ENCODE results near the gene ARAP2. TPM values are rescaled to one million over a fixed set of nuclear protein-coding genes. Genes with fewer than 3 reads are reported as not detected.

ARAP2 gene
- total and polyA plus RNA-seq, 2 experiments from 2014 or later, result 0.92 to 4.8 TPM

GRCh38 chr4:36213977-36214376 is 30.3 kb downstream of the ARAP2 start:
- peaks cover 6% of the 10 kb centered on the region; the same call in 2 of the 3 replicates for H3K4me1 Mint-ChIP-seq
- Histone ChIP-seq H3K27me3 (ENCODE audit: insufficient read depth) (no peaks in the 10 kb centered on the region), H4K20me1 (replicated peaks; ENCODE audit: insufficient read depth) (no peaks in the 10 kb centered on the region), H2AFZ (no peak overlapping the region), H3K36me3 (ENCODE audit: insufficient read depth) (no peaks in the 10 kb centered on the region), H3K4me3 (no peak overlapping the region), H3K4me1 (ENCODE audit: insufficient read depth) (peaks cover 2% of the 10 kb centered on the region; the same call in 1 of the 2 replicates), H3F3A (replicated peaks; ENCODE audit: low read depth) (no peaks in the 10 kb centered on the region), H3K79me2 (replicated peaks; ENCODE audit: insufficient read depth) (no peaks in the 10 kb centered on the region), H3K27ac (ENCODE audit: low read depth) (no peak overlapping the region), H3K4me2 (no peak overlapping the region), H3K9me2 (ENCODE audit: insufficient read depth) (no peaks in the 10 kb centered on the region)
- H3K27me3 Mint-ChIP-seq (ENCODE audit: insufficient read depth, low read depth, poor library complexity), result no peaks in the 10 kb centered on the region
- TF ChIP-seq CREB1 (CRISPR knock-in tag; IDR thresholded peaks at IDR 0.05; ENCODE audit: low read depth) (no peak), ZNF114 (CRISPR knock-in tag; IDR thresholded peaks at IDR 0.05) (no peak), STAT1 (IDR thresholded peaks at IDR 0.05; ENCODE audit: unreplicated experiment) (no peak), REST (IDR thresholded peaks at IDR 0.05; ENCODE audit: unreplicated experiment) (no peak), ZNF462 (CRISPR knock-in tag; IDR thresholded peaks at IDR 0.05) (no peak), JUNB (IDR thresholded peaks at IDR 0.05; ENCODE audit: unreplicated experiment) (no peak), ZNF331 (CRISPR knock-in tag; IDR thresholded peaks at IDR 0.05; ENCODE audit: low read depth) (no peak), EZH2phosphoT487 (IDR thresholded peaks at IDR 0.05; ENCODE audit: unreplicated experiment) (no peak), POLR2AphosphoS5 (IDR thresholded peaks at IDR 0.05; ENCODE audit: low read depth) (no peak), EZH2 (IDR thresholded peaks at IDR 0.05; ENCODE audit: low read depth, unreplicated experiment) (no peak), NANOG (IDR thresholded peaks at IDR 0.05; ENCODE audit: borderline replicate concordance) (no peak)
- TF ChIP-seq, protein P1, sequence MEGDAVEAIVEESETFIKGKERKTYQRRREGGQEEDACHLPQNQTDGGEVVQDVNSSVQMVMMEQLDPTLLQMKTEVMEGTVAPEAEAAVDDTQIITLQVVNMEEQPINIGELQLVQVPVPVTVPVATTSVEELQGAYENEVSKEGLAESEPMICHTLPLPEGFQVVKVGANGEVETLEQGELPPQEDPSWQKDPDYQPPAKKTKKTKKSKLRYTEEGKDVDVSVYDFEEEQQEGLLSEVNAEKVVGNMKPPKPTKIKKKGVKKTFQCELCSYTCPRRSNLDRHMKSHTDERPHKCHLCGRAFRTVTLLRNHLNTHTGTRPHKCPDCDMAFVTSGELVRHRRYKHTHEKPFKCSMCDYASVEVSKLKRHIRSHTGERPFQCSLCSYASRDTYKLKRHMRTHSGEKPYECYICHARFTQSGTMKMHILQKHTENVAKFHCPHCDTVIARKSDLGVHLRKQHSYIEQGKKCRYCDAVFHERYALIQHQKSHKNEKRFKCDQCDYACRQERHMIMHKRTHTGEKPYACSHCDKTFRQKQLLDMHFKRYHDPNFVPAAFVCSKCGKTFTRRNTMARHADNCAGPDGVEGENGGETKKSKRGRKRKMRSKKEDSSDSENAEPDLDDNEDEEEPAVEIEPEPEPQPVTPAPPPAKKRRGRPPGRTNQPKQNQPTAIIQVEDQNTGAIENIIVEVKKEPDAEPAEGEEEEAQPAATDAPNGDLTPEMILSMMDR (conservative IDR thresholded peaks at IDR 0.05; ENCODE audit: low read depth in 2 of 2), result no peak
- TF ChIP-seq, protein P2, sequence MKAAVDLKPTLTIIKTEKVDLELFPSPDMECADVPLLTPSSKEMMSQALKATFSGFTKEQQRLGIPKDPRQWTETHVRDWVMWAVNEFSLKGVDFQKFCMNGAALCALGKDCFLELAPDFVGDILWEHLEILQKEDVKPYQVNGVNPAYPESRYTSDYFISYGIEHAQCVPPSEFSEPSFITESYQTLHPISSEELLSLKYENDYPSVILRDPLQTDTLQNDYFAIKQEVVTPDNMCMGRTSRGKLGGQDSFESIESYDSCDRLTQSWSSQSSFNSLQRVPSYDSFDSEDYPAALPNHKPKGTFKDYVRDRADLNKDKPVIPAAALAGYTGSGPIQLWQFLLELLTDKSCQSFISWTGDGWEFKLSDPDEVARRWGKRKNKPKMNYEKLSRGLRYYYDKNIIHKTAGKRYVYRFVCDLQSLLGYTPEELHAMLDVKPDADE (IDR thresholded peaks at IDR 0.05), result no peak
- no peaks in the 10 kb centered on the region for H3K36me3 Mint-ChIP-seq (ENCODE audit: low read depth)
- no peak overlapping the region for H3K27ac Mint-ChIP-seq
- H3K9me3 Mint-ChIP-seq, result no peaks in the 10 kb centered on the region
- no peak overlapping the region for H3K4me3 Mint-ChIP-seq
- no peak for DNase-seq (ENCODE audit: low spot score)
- no peak for ATAC-seq

All from GM23338 (cell line).